Transverse colon (tissue), 4 donors: ENCODE data around the gene PARP16. TPM values are rescaled to one million over a fixed set of nuclear protein-coding genes. Genes with fewer than 3 reads are reported as not detected.

Experiments used
- DNase-seq: peaks from one replicate; pipeline ENCODE4 v3.0.0-alpha.2; 2019
- H3K27ac ChIP-seq, 4 donors: fragments of 200-600 bp; sonication (generic); 2 replicates each; pipeline ENCODE4 v1.5.1; 2016 to 2018; ENCODE audit warnings: inconsistent platforms in 4 of 4
- H3K27me3 ChIP-seq: fragments of 200-600 bp; sonication (generic); 2 replicates; pipeline ENCODE4 v1.5.1; 2017; ENCODE audit warnings: inconsistent platforms
- H3K36me3 ChIP-seq, 4 donors: fragments of 200-600 bp; sonication (generic); 2 replicates each; pipeline ENCODE4 v1.5.1; 2017 to 2019; ENCODE audit warnings: inconsistent platforms in 4 of 4
- H3K4me1 ChIP-seq, 4 donors: fragments of 200-600 bp; sonication (generic); 2 replicates each; pipeline ENCODE4 v1.5.1; 2017 to 2020; ENCODE audit warnings: inconsistent platforms in 4 of 4
- H3K4me3 ChIP-seq, 4 donors: fragments of 200-600 bp; sonication (generic); 1 replicate in 1 of 4; 2 replicates in 3 of 4; pipeline versions ENCODE4 v1.5.1 to v1.6.1; 2017 to 2019; ENCODE audit warnings: inconsistent platforms in 4 of 4
- H3K9me3 ChIP-seq, 2 donors: fragments of 200-600 bp; sonication (generic); 2 replicates each; pipeline ENCODE4 v1.5.1; 2017 to 2019; ENCODE audit warnings: inconsistent platforms in 2 of 2
- CTCF ChIP-seq, 5 experiments: fragments of 200-600 bp in 3 of 5; fragments of 450-650 bp in 2 of 5; sonication (generic) in 3 of 5; IDR thresholded peaks; 1 replicate in 2 of 5; 2 replicates in 3 of 5; pipeline ENCODE4 v1.5.1; 2016 to 2017; ENCODE audit warnings: antibody characterized with exemption in 5 of 5, inconsistent platforms in 3 of 5, mild to moderate bottlenecking in 2 of 5, moderate library complexity in 1 of 5
- EP300 ChIP-seq: sonication (generic); formaldehyde crosslinking; IDR thresholded peaks from one replicate; pipeline ENCODE4 v1.6.1; 2017; ENCODE audit warnings: antibody characterized with exemption, low read depth
- POLR2A ChIP-seq: fragments of 450-650 bp; IDR thresholded peaks from one replicate; pipeline ENCODE4 v1.6.1; 2016; ENCODE audit warnings: antibody characterized with exemption, mild to moderate bottlenecking, moderate library complexity
- POLR2AphosphoS5 ChIP-seq, 3 donors: sonication (generic); formaldehyde crosslinking; IDR thresholded peaks; one replicate each; pipeline ENCODE4 v1.6.1; 2016; ENCODE audit warnings: antibody characterized with exemption in 3 of 3
- WGBS, 2 donors: methylation state at CpG; one replicate each; pipeline ENCODE4 v1.1.5; 2018; ENCODE audit warnings: low coverage in 1 of 2; 5-methylcytosine and 5-hydroxymethylcytosine counted together
- in situ Hi-C, 4 donors: fragments of 200-750 bp; cut with MboI; loops; one replicate each; pipeline versions ENCODE4 v1.15.0 to v1.15.1; 2017; ENCODE audit warnings: low sequenced_read_pairs in 3 of 4, low pct_ligation_motif_present in 1 of 4, low pct_unique_long_range_greater_than_20kb in 1 of 4
- intact Hi-C: fragments of 100-400 bp; cut with DNase I; formaldehyde crosslinking; loops from one replicate; pipeline ENCODE4 v1.15.1; 2023; ENCODE audit warnings: low total_unique reads
- total RNA-seq, 4 donors: library from RNA; depleted of rRNA; stranded (reverse); fragments of >200 nt; gene quantifications; one replicate each; pipeline ENCODE4 v1.1.0, GENCODE V29; 2016

The PARP16 gene
- total RNA-seq = 10 to 100 TPM in 1 of 4 donors, 1 to 10 TPM in 3; 4.6 to 11.5 (median 7.5) TPM

- intact Hi-C loops = no loop called here
- 2 to 7% methylated on average over 8 to 29 of the region's 62 CpGs for WGBS, 2 donors
These were observed at the start of gene PARP16 for GRCh38 chr15:65286704-65287519. PARP16 (minus strand) TSS chr15:65286883; CDS start chr15:65286426, 457 bp downstream.

GRCh38 chr15:65335278-65336055 is 48.8 kb upstream of the PARP16 start:
- DNase-seq = no peak
- Histone ChIP-seq H3K4me1 (peaks cover 0 to 15% (median 8%) of the 10 kb centered on the region in 4 donors), H3K36me3 (no peaks in the 10 kb centered on the region), H3K27me3 (no peaks in the 10 kb centered on the region), H3K27ac (no peak overlapping the region), H3K4me3 (no peak overlapping the region), H3K9me3 (no peaks in the 10 kb centered on the region)
- intact Hi-C loops (no loop called here), in situ Hi-C loops (no loop called here)
- WGBS, 2 donors = 87 to 92% methylated on average over 5 to 19 of the region's 19 CpGs
- TF ChIP-seq POLR2AphosphoS5 (IDR thresholded peaks at IDR 0.05) (no peak), CTCF (IDR thresholded peaks at IDR 0.05) (no peak), EP300 (no peak), POLR2A (no peak)

More at GRCh38 chr15:65286704-65287519, at the start of gene PARP16:
- Histone ChIP-seq H3K27me3 (no peaks in the 10 kb centered on the region), H3K4me3 (peak within 1 kb of the TSS; percentile 54 to 75 (median 71)), H3K4me1 (peaks cover 4 to 19% (median 16%) of the 10 kb centered on the region in 4 donors), H3K9me3 (no peaks in the 10 kb centered on the region), H3K27ac (peak within 1 kb of the TSS; percentile 88 to 95 (median 92)), H3K36me3 (no peaks in the 10 kb centered on the region)
- in situ Hi-C loops = loop anchor here in 3 of 4 donors (25.0 kb wide), 1 partner anchor 250 kb away; the partner anchor contains the start of genes MTFMT (in 3 of the 3) and SLC51B (in 3 of the 3)
- peak; percentile 95 for DNase-seq
- TF ChIP-seq POLR2A (peak; percentile 66), CTCF (IDR thresholded peaks at IDR 0.05) (peak in 4 of 5 experiments; percentile 36 to 57 (median 38)), EP300 (no peak), POLR2AphosphoS5 (IDR thresholded peaks at IDR 0.05) (peak; percentile 35 to 88 (median 83))

GRCh38 chr15:65334586-65335231 is 48.0 kb upstream of the PARP16 start:
- WGBS, 2 donors = 84% methylated on average over 9 of the region's 20 CpGs; no CpG with 5 or more reads in 1 of the 2 donors
- Histone ChIP-seq H3K27ac (no peak overlapping the region), H3K4me3 (no peak overlapping the region), H3K4me1 (peaks cover 0 to 10% (median 6%) of the 10 kb centered on the region in 4 donors), H3K36me3 (no peaks in the 10 kb centered on the region), H3K27me3 (no peaks in the 10 kb centered on the region), H3K9me3 (no peaks in the 10 kb centered on the region)
- in situ Hi-C loops (no loop called here), intact Hi-C loops (no loop called here)
- no peak for DNase-seq
- TF ChIP-seq EP300 (no peak), CTCF (IDR thresholded peaks at IDR 0.05) (no peak), POLR2A (no peak), POLR2AphosphoS5 (IDR thresholded peaks at IDR 0.05) (no peak)
